Measurements from ENCODE around the gene ATP5F1A.
"Not testable (repeated sequence)": the region's sequence is repeated elsewhere in the genome, so short reads cannot be mapped to it uniquely, and the experiment has no call there.

DNA sequence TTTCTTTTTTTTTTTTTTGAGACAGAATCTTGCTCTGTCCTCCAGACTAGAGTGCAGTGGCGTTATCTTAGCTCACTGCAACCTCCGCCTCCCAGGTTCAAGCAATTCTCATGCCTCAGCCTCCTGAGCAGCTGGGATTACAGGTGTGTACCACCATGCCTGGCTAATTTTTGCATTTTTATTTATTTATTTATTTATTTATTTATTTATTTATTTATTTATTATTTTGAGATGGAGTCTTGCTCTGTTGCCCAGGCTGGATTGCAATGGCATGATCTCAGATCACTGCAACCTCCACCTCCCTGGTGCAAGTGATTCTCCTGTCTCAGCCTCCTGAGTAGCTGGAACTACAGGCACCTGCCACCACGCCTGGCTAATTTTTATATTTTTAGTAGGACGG, 28.5 kb upstream of the ATP5F1A start:
- not testable (repeated sequence) for TF ChIP-seq CTCF, EZH2, EZH2phosphoT487 (IDR thresholded peaks at IDR 0.05)

Measured in neural progenitor cell (in vitro differentiated cells).